Measurements from ENCODE around the gene VPS13C.

VPS13C gene

GRCh38 chr15:61910839-61911369 lies 149.3 kb downstream of the VPS13C start:
- Histone ChIP-seq H3K9me3 (ENCODE audit: insufficient read depth, low read length) (no peaks in the 10 kb centered on the region), H3K36me3 (ENCODE audit: insufficient read depth, insufficient read length, low read length) (no peaks in the 10 kb centered on the region), H3K9ac (ENCODE audit: insufficient read length, low read depth) (no peak overlapping the region), H3K4me3 (ENCODE audit: insufficient read length, low read depth) (no peak overlapping the region), H3K27me3 (ENCODE audit: insufficient read depth, insufficient read length) (no peaks in the 10 kb centered on the region), H3K4me1 (ENCODE audit: insufficient read depth, insufficient read length) (no peaks in the 10 kb centered on the region)
- no peak for DNase-seq (ENCODE audit: low read depth, low spot score)
- TF ChIP-seq YY1 (IDR thresholded peaks at IDR 0.05; ENCODE audit: insufficient read depth, insufficient read length) (no peak), ZNF274 (IDR thresholded peaks at IDR 0.05; ENCODE audit: low read depth, low read length) (no peak), SUZ12 (IDR thresholded peaks at IDR 0.05; ENCODE audit: extremely low read depth, insufficient read depth, insufficient read length) (no peak)

GRCh38 chr15:61908241-61908640 lies 152.0 kb downstream of the VPS13C start:
- Histone ChIP-seq H3K4me1 (ENCODE audit: insufficient read depth, insufficient read length) (no peaks in the 10 kb centered on the region), H3K4me3 (ENCODE audit: insufficient read length, low read depth) (no peak overlapping the region), H3K27me3 (ENCODE audit: insufficient read depth, insufficient read length) (no peaks in the 10 kb centered on the region), H3K9ac (ENCODE audit: insufficient read length, low read depth) (no peak overlapping the region), H3K9me3 (ENCODE audit: insufficient read depth, low read length) (no peaks in the 10 kb centered on the region), H3K36me3 (ENCODE audit: insufficient read depth, insufficient read length, low read length) (no peaks in the 10 kb centered on the region)
- TF ChIP-seq SUZ12 (IDR thresholded peaks at IDR 0.05; ENCODE audit: extremely low read depth, insufficient read depth, insufficient read length) (no peak), ZNF274 (IDR thresholded peaks at IDR 0.05; ENCODE audit: low read depth, low read length) (no peak), YY1 (IDR thresholded peaks at IDR 0.05; ENCODE audit: insufficient read depth, insufficient read length) (no peak)
- no peak for DNase-seq (ENCODE audit: low read depth, low spot score)

GRCh38 chr15:61907753-61908086 lies 152.5 kb downstream of the VPS13C start:
- TF ChIP-seq ZNF274 (IDR thresholded peaks at IDR 0.05; ENCODE audit: low read depth, low read length) (no peak), YY1 (IDR thresholded peaks at IDR 0.05; ENCODE audit: insufficient read depth, insufficient read length) (no peak), SUZ12 (IDR thresholded peaks at IDR 0.05; ENCODE audit: extremely low read depth, insufficient read depth, insufficient read length) (no peak)
- H3K4me3 ChIP-seq (ENCODE audit: insufficient read length, low read depth) = no peak overlapping the region
- no peaks in the 10 kb centered on the region for H3K27me3 ChIP-seq (ENCODE audit: insufficient read depth, insufficient read length)
- no peak overlapping the region for H3K9ac ChIP-seq (ENCODE audit: insufficient read length, low read depth)
- DNase-seq (ENCODE audit: low read depth, low spot score) = no peak
- H3K9me3 ChIP-seq (ENCODE audit: insufficient read depth, low read length) = no peaks in the 10 kb centered on the region
- H3K4me1 ChIP-seq (ENCODE audit: insufficient read depth, insufficient read length) = no peaks in the 10 kb centered on the region
- no peaks in the 10 kb centered on the region for H3K36me3 ChIP-seq (ENCODE audit: insufficient read depth, insufficient read length, low read length)

GRCh38 chr15:61906961-61907752 lies 153.1 kb downstream of the VPS13C start:
- no peaks in the 10 kb centered on the region for H3K36me3 ChIP-seq (ENCODE audit: insufficient read depth, insufficient read length, low read length)
- TF ChIP-seq SUZ12 (IDR thresholded peaks at IDR 0.05; ENCODE audit: extremely low read depth, insufficient read depth, insufficient read length) (no peak), YY1 (IDR thresholded peaks at IDR 0.05; ENCODE audit: insufficient read depth, insufficient read length) (no peak), ZNF274 (IDR thresholded peaks at IDR 0.05; ENCODE audit: low read depth, low read length) (no peak)
- no peak overlapping the region for H3K9ac ChIP-seq (ENCODE audit: insufficient read length, low read depth)

GRCh38 chr15:61893146-61893545 lies 167.1 kb downstream of the VPS13C start:
- Histone ChIP-seq H3K9ac (ENCODE audit: insufficient read length, low read depth) (no peak overlapping the region), H3K4me1 (ENCODE audit: insufficient read depth, insufficient read length) (no peaks in the 10 kb centered on the region), H3K36me3 (ENCODE audit: insufficient read depth, insufficient read length, low read length) (no peaks in the 10 kb centered on the region), H3K27me3 (ENCODE audit: insufficient read depth, insufficient read length) (no peaks in the 10 kb centered on the region), H3K9me3 (ENCODE audit: insufficient read depth, low read length) (peaks cover 24% of the 10 kb centered on the region), H3K4me3 (ENCODE audit: insufficient read length, low read depth) (no peak overlapping the region)
- no peak for TF ChIP-seq ZNF274 (IDR thresholded peaks at IDR 0.05; ENCODE audit: low read depth, low read length)
- TF ChIP-seq YY1 (IDR thresholded peaks at IDR 0.05; ENCODE audit: insufficient read depth, insufficient read length) = no peak
- TF ChIP-seq SUZ12 (IDR thresholded peaks at IDR 0.05; ENCODE audit: extremely low read depth, insufficient read depth, insufficient read length) = no peak
- DNase-seq (ENCODE audit: low read depth, low spot score) = no peak

More at GRCh38 chr15:61906961-61907752, 153.1 kb downstream of the VPS13C start:
- DNase-seq (ENCODE audit: low read depth, low spot score) = no peak
- 0 out of 2 replicates have a peak, but pooled peaks cover 4% of the 10 kb centered on the region for H3K9me3 ChIP-seq (ENCODE audit: insufficient read depth, low read length)
- H3K4me1 ChIP-seq (ENCODE audit: insufficient read depth, insufficient read length) = no peaks in the 10 kb centered on the region
- no peak overlapping the region for H3K4me3 ChIP-seq (ENCODE audit: insufficient read length, low read depth)
- H3K27me3 ChIP-seq (ENCODE audit: insufficient read depth, insufficient read length) = no peaks in the 10 kb centered on the region

- TF ChIP-seq SUZ12 (IDR thresholded peaks at IDR 0.05; ENCODE audit: extremely low read depth, insufficient read depth, insufficient read length) = no peak
- H3K9me3 ChIP-seq (ENCODE audit: insufficient read depth, low read length) = peaks cover 24% of the 10 kb centered on the region
- no peaks in the 10 kb centered on the region for H3K27me3 ChIP-seq (ENCODE audit: insufficient read depth, insufficient read length)
- H3K4me1 ChIP-seq (ENCODE audit: insufficient read depth, insufficient read length) = no peaks in the 10 kb centered on the region
- DNase-seq (ENCODE audit: low read depth, low spot score) = peak; percentile 78
- H3K9ac ChIP-seq (ENCODE audit: insufficient read length, low read depth) = no peak overlapping the region
- no peaks in the 10 kb centered on the region for H3K36me3 ChIP-seq (ENCODE audit: insufficient read depth, insufficient read length, low read length)
- no peak overlapping the region for H3K4me3 ChIP-seq (ENCODE audit: insufficient read length, low read depth)
These were observed 168.1 kb downstream of the VPS13C start for GRCh38 chr15:61892140-61892539.

GRCh38 chr15:61890106-61890505 lies 170.1 kb downstream of the VPS13C start:
- H3K27me3 ChIP-seq (ENCODE audit: insufficient read depth, insufficient read length) = no peaks in the 10 kb centered on the region
- no peaks in the 10 kb centered on the region for H3K4me1 ChIP-seq (ENCODE audit: insufficient read depth, insufficient read length)
- peaks cover 18% of the 10 kb centered on the region for H3K9me3 ChIP-seq (ENCODE audit: insufficient read depth, low read length)
- H3K9ac ChIP-seq (ENCODE audit: insufficient read length, low read depth) = no peak overlapping the region
- TF ChIP-seq SUZ12 (IDR thresholded peaks at IDR 0.05; ENCODE audit: extremely low read depth, insufficient read depth, insufficient read length) (no peak), ZNF274 (IDR thresholded peaks at IDR 0.05; ENCODE audit: low read depth, low read length) (no peak), YY1 (IDR thresholded peaks at IDR 0.05; ENCODE audit: insufficient read depth, insufficient read length) (no peak)
- no peak for DNase-seq (ENCODE audit: low read depth, low spot score)
- no peaks in the 10 kb centered on the region for H3K36me3 ChIP-seq (ENCODE audit: insufficient read depth, insufficient read length, low read length)
- no peak overlapping the region for H3K4me3 ChIP-seq (ENCODE audit: insufficient read length, low read depth)

All from NT2/D1 (cell line).